H1 (cell line): ENCODE measurements around the gene HNRNPU. TPM values are rescaled to one million over a fixed set of nuclear protein-coding genes. Genes with fewer than 3 reads are reported as not detected.

Experiments
- CTCF ChIA-PET: fragments of 300-600 bp; sonication (Branson Sonifier 250); formaldehyde crosslinking; loops from one replicate; lab custom pipeline; 2021; ENCODE audit not compliant: partially characterized antibody; lab: Charles Lee
- POLR2A ChIA-PET: fragments of 300-600 bp; sonication (Branson Sonifier 250); formaldehyde crosslinking; loops from one replicate; lab custom pipeline; 2021; ENCODE audit warnings: inconsistent platforms; ENCODE audit not compliant: partially characterized antibody; lab: Charles Lee
- DNase-seq, 2 experiments: peaks; one replicate each; pipeline versions ENCODE4 v3.0.0 to v3.0.0-alpha.2; 2010 to 2022; ENCODE audit warnings: low spot score in 2 of 2, low read depth in 1 of 2, mixed read lengths in 1 of 2
- FAIRE-seq: peaks from 2 replicates; lab custom pipeline; 2011; peaks lifted over from hg19 to GRCh38; lab: Jason Lieb, UNC
- H2AFZ ChIP-seq: 2 replicates; pipeline ENCODE4 v1.8.1; 2012; ENCODE audit warnings: low read length, inconsistent platforms
- H2AK5ac ChIP-seq: 2 replicates; pipeline ENCODE4 v1.6.1; 2013; ENCODE audit warnings: low read depth, low read length
- H2BK120ac ChIP-seq: replicated peaks from 2 replicates; pipeline ENCODE3; 2013; ENCODE audit warnings: low read depth, low read length, inconsistent platforms
- H2BK12ac ChIP-seq: 2 replicates; pipeline ENCODE4 v1.6.1; 2013; ENCODE audit warnings: low read depth, low read length
- H2BK15ac ChIP-seq: 2 replicates; pipeline ENCODE4 v1.6.1; 2013; ENCODE audit warnings: low read length
- H2BK20ac ChIP-seq: 2 replicates; pipeline ENCODE4 v1.6.1; 2013; ENCODE audit warnings: low read length
- H2BK5ac ChIP-seq: 2 replicates; pipeline ENCODE4 v1.6.1; 2013; ENCODE audit warnings: low read depth, low read length
- H3K14ac ChIP-seq: 2 replicates; pipeline ENCODE4 v1.6.1; 2013; ENCODE audit warnings: inconsistent platforms; ENCODE audit not compliant: insufficient read length
- H3K18ac ChIP-seq: 2 replicates; pipeline ENCODE4 v1.6.1; 2013; ENCODE audit warnings: low read length; ENCODE audit errors: extremely low read depth
- H3K23ac ChIP-seq: 2 replicates; pipeline ENCODE4 v1.6.1; 2013; ENCODE audit warnings: inconsistent platforms; ENCODE audit not compliant: insufficient read length
- H3K23me2 ChIP-seq: 2 replicates; pipeline ENCODE4 v1.6.1; 2013; ENCODE audit warnings: low read depth, low read length
- H3K27ac ChIP-seq: 2 replicates; pipeline ENCODE4 v1.6.1; 2011; ENCODE audit warnings: low read depth, low read length, inconsistent platforms
- H3K27me3 ChIP-seq, 4 experiments: replicated peaks in 1 of 4; 1 replicate in 1 of 4; 2 replicates in 3 of 4; pipeline versions ENCODE4 v1.6.1 to v1.8.1; 2011 to 2013; ENCODE audit warnings: low read length in 3 of 4, mild to moderate bottlenecking in 3 of 4, inconsistent platforms in 2 of 4, mixed read lengths in 2 of 4, moderate library complexity in 1 of 4; ENCODE audit not compliant: control insufficient read depth in 3 of 4, insufficient read depth in 3 of 4; ENCODE audit errors: extremely low read depth in 1 of 4
- H3K36me3 ChIP-seq, 4 experiments: 2 replicates each; pipeline versions ENCODE4 v1.6.1 to v1.8.1; 2011 to 2013; ENCODE audit warnings: mild to moderate bottlenecking in 4 of 4, low read length in 3 of 4, moderate library complexity in 2 of 4, control low read depth in 1 of 4, inconsistent platforms in 1 of 4; ENCODE audit not compliant: insufficient read depth in 4 of 4, control insufficient read depth in 2 of 4
- H3K4ac ChIP-seq: replicated peaks from 2 replicates; pipeline ENCODE3; 2013; ENCODE audit warnings: low read length, low read depth, mixed read lengths, inconsistent platforms; ENCODE audit not compliant: insufficient read length
- H3K4me1 ChIP-seq, 4 experiments: replicated peaks in 1 of 4; 1 replicate in 1 of 4; 2 replicates in 3 of 4; pipeline versions ENCODE4 v1.6.1 to v1.8.1; 2011 to 2013; ENCODE audit warnings: low read length in 3 of 4, inconsistent platforms in 2 of 4, mixed read lengths in 1 of 4; ENCODE audit not compliant: insufficient read depth in 4 of 4, control insufficient read depth in 3 of 4
- H3K4me2 ChIP-seq, 2 experiments: 2 replicates each; pipeline versions ENCODE4 v1.6.1 to v1.8.1; 2011 to 2013; ENCODE audit warnings: low read depth in 2 of 2, low read length in 2 of 2, control low read depth in 1 of 2, inconsistent platforms in 1 of 2, mild to moderate bottlenecking in 1 of 2; ENCODE audit not compliant: insufficient read depth in 1 of 2
- H3K4me3 ChIP-seq, 4 experiments: fragments of 200-600, 300-600 bp in 1 of 4; sonication (generic), shearing (Covaris generic), sonication (Bioruptor Twin) in 1 of 4; 2 replicates each; pipeline versions ENCODE4 v1.5.1 to v1.8.1; 2011 to 2016; ENCODE audit warnings: low read length in 4 of 4, low read depth in 3 of 4, control low read depth in 2 of 4, inconsistent platforms in 2 of 4, mild to moderate bottlenecking in 2 of 4, mixed read lengths in 1 of 4, moderate library complexity in 1 of 4; ENCODE audit not compliant: insufficient read depth in 2 of 4; ENCODE audit errors: extremely low read depth in 1 of 4
- H3K56ac ChIP-seq: replicated peaks from 2 replicates; pipeline ENCODE3; 2013; ENCODE audit warnings: low read depth, mild to moderate bottlenecking, mixed read lengths, low read length, inconsistent platforms; ENCODE audit not compliant: insufficient read length
- H3K79me1 ChIP-seq: 2 replicates; pipeline ENCODE4 v1.6.1; 2013; ENCODE audit warnings: low read depth, low read length, control low read depth
- H3K79me2 ChIP-seq, 2 experiments: 2 replicates each; pipeline versions ENCODE4 v1.6.1 to v1.8.1; 2012 to 2013; ENCODE audit warnings: low read length in 2 of 2, mild to moderate bottlenecking in 2 of 2, inconsistent platforms in 1 of 2; ENCODE audit not compliant: insufficient read depth in 2 of 2, control insufficient read depth in 1 of 2
- H3K9ac ChIP-seq, 4 experiments: replicated peaks in 1 of 4; 1 replicate in 1 of 4; 2 replicates in 3 of 4; pipeline versions ENCODE4 v1.6.1 to v1.8.1; 2011 to 2013; ENCODE audit warnings: low read depth in 3 of 4, low read length in 3 of 4, control low read depth in 2 of 4, mild to moderate bottlenecking in 2 of 4, moderate library complexity in 2 of 4, inconsistent platforms in 1 of 4; ENCODE audit errors: extremely low read depth in 1 of 4
- H3K9me3 ChIP-seq, 2 experiments: 2 replicates each; pipeline versions ENCODE4 v1.6.1 to v1.8.1; 2012 to 2013; ENCODE audit warnings: mild to moderate bottlenecking in 2 of 2, moderate library complexity in 2 of 2, control low read depth in 1 of 2, inconsistent platforms in 1 of 2, low read depth in 1 of 2, low read length in 1 of 2, mixed read lengths in 1 of 2; ENCODE audit not compliant: insufficient read depth in 2 of 2
- H4K20me1 ChIP-seq, 2 experiments: replicated peaks in 1 of 2; 2 replicates each; pipeline versions ENCODE3 to v1.8.1; 2011 to 2013; ENCODE audit warnings: inconsistent platforms in 2 of 2, low read length in 2 of 2, mild to moderate bottlenecking in 1 of 2; ENCODE audit not compliant: insufficient read depth in 2 of 2, control insufficient read depth in 1 of 2
- H4K5ac ChIP-seq: 2 replicates; pipeline ENCODE4 v1.6.1; 2013; ENCODE audit warnings: low read length, low read depth, mixed read lengths, inconsistent platforms; ENCODE audit not compliant: insufficient read length
- H4K8ac ChIP-seq: 2 replicates; pipeline ENCODE4 v1.8.0; 2013; ENCODE audit warnings: mild to moderate bottlenecking, moderate library complexity, low read length, inconsistent platforms; ENCODE audit not compliant: insufficient read depth; ENCODE audit errors: extremely low read depth
- H4K91ac ChIP-seq: replicated peaks from 2 replicates; pipeline ENCODE3; 2013; ENCODE audit warnings: low read length, mixed read lengths, inconsistent platforms; ENCODE audit not compliant: insufficient read length
- ASH2L ChIP-seq: fragments of 200-600, 300-600 bp; sonication (generic); IDR thresholded peaks from one replicate; pipeline ENCODE4 v1.7.1; 2017; ENCODE audit warnings: low read length
- EZH2 ChIP-seq: fragments of 200-600 bp; sonication (generic); IDR thresholded peaks from 2 replicates; pipeline ENCODE4 v1.7.1; 2012; ENCODE audit warnings: low read depth, mild to moderate bottlenecking, moderate library complexity, low read length, inconsistent platforms; ENCODE audit not compliant: severe bottlenecking
- SIN3A ChIP-seq, 2 experiments: IDR thresholded peaks in 1 of 2; conservative IDR thresholded peaks in 1 of 2; 2 replicates each; pipeline ENCODE4 v1.6.1; 2011 to 2012; ENCODE audit warnings: low read length in 2 of 2, improper control_type of control experiment in 1 of 2, low read depth in 1 of 2, mild to moderate bottlenecking in 1 of 2
- WGBS, 2 experiments: shearing (Covaris generic) in 1 of 2; methylation state at CpG; one replicate each; pipeline versions ENCODE4 v1.1.6 to v1.1.7; 2013 to 2015; ENCODE audit warnings: low lambda C conversion rate in 2 of 2, mixed read lengths in 2 of 2, inconsistent platforms in 1 of 2, low coverage in 1 of 2, missing lambda C conversion rate in 1 of 2; ENCODE audit not compliant: insufficient replicate concordance in 2 of 2, insufficient coverage in 1 of 2, insufficient read length in 1 of 2; ENCODE audit errors: extremely low coverage in 1 of 2, missing lambda C conversion rate in 1 of 2; 5-methylcytosine and 5-hydroxymethylcytosine counted together
- polyA plus RNA-seq, 7 experiments: library from polyadenylated mRNA; depleted of rRNA in 3 of 7; stranded (reverse) in 5 of 7; unstranded in 2 of 7; fragments of >200 nt in 5 of 7; fragments of 200-250 nt in 2 of 7; gene quantifications; 1 replicate in 5 of 7; 2 replicates in 1 of 7; 4 replicates in 1 of 7; pipeline versions ENCODE4 v1.2.1 to v1.2.3, GENCODE V29; 2011 to 2013; ENCODE audit warnings: missing spikeins in 2 of 7, mixed read lengths in 2 of 7
- total RNA-seq: library from RNA; stranded (reverse); fragmentation: NEBNext Ultra II Directional; extraction: Animal tissue kit (Norgen Biotek cat#: 25700); gene quantifications from 2 replicates; pipeline ENCODE4 v1.2.1, GENCODE V29; 2021

Gene HNRNPU
- total and polyA plus RNA-seq, 2 of the 8 experiments (the other 6 are each of a cell fraction or from before 2014, with no cell fraction given), result 95.6 to 606 TPM

GRCh38 chr1:244835276-244836134 is 28.8 kb downstream of the HNRNPU start, which contains the start of gene COX20:
COX20 (plus strand) TSS chr1:244835658; CDS start chr1:244835715, 57 bp downstream.
- Histone ChIP-seq H3K79me2 (peaks cover 0 to 44% of the 10 kb centered on the region in 2 experiments; a peak in 3 of 4 replicates), H2BK5ac (peak within 1 kb of the TSS; percentile 99), H3K4ac (peak within 1 kb of the TSS; percentile 97), H3K4me3 (peak within 1 kb of the TSS; percentile 75 to 87 (median 81)), H2BK15ac (peak within 1 kb of the TSS; percentile 90), H4K8ac (peak within 1 kb of the TSS; percentile 100), H2BK12ac (peak within 1 kb of the TSS; percentile 97), H3K4me1 (peaks cover 0 to 3% (median under 1%) of the 10 kb centered on the region in 4 experiments; a peak in 4 of 7 replicates), H3K14ac (no peak within 1 kb of the TSS), H3K23ac (no peak within 1 kb of the TSS), H2BK20ac (no peak within 1 kb of the TSS), H3K9me3 (no peaks in the 10 kb centered on the region), H3K79me1 (no peaks in the 10 kb centered on the region; the same call in 1 of the 2 replicates), H3K27ac (peak within 1 kb of the TSS; percentile 100), H3K27me3 (no peaks in the 10 kb centered on the region), H3K36me3 (peaks cover 0 to 12% (median 0%) of the 10 kb centered on the region in 4 experiments; a peak in 2 of 8 replicates), H3K56ac (peak within 1 kb of the TSS; percentile 98), H4K20me1 (peaks cover 0 to 6% of the 10 kb centered on the region in 2 experiments), H2AK5ac (peak within 1 kb of the TSS; percentile 61; the same call in 1 of the 2 replicates), H3K18ac (peak within 1 kb of the TSS; percentile 100), H3K4me2 (peak within 1 kb of the TSS; percentile 82 to 98), H4K91ac (peak within 1 kb of the TSS; percentile 100), H4K5ac (peak within 1 kb of the TSS; percentile 99), H2AFZ (peak within 1 kb of the TSS; percentile 26; the same call in 1 of the 2 replicates), H3K9ac (peak within 1 kb of the TSS; percentile 95 to 99 (median 98)), H2BK120ac (peak within 1 kb of the TSS; percentile 99), H3K23me2 (peaks cover 6% of the 10 kb centered on the region)
- POLR2A ChIA-PET, result interaction anchor here (0.5 to 18.5 kb wide), 28 partner anchors 11 to 673 kb away, joined by 3 to 677 read pairs (median 4); partner anchors contain the start of genes CATSPERE and HNRNPU
- CTCF ChIA-PET, result interaction anchor here (0.6 to 1.3 kb wide), 4 partner anchors 26 to 34 kb away, joined by 3 to 5 read pairs (median 3); no protein-coding TSS in a partner anchor
- WGBS, 2 experiments, result 2% methylated on average over 36 of the region's 77 CpGs; no CpG with 5 or more reads in 1 of the 2 experiments
- DNase-seq (peak; percentile 70 to 94), FAIRE-seq (no peak)
- TF ChIP-seq ASH2L (peak; percentile 36), SIN3A (conservative IDR thresholded peaks at IDR 0.05 in 1 of 2, IDR thresholded peaks at IDR 0.05 in 1 of 2; ENCODE audit: low read depth in 1 of 2, low read length in 2 of 2) (0 out of 4 replicates have a peak, but pooled peaks have one; percentile 18 to 65), EZH2 (no peak)
